HG02571 (cell line): ENCODE data around the gene CCL28.
"Not testable (repeated sequence)": the region's sequence is repeated elsewhere in the genome, so short reads cannot be mapped to it uniquely, and the experiment has no call there.

Experiments used
- ATAC-seq: cut with Tn5 transposase; IDR thresholded peaks from one replicate; pipeline ENCODE4 v1.9.1; 2021; ENCODE audit warnings: mild to moderate bottlenecking, moderate library complexity; ENCODE audit not compliant: unreplicated experiment

CCL28 gene

GRCh38 chr5:43412156-43412555 lies at the start of gene CCL28:
TSS of gene CCL28 (minus strand) at chr5:43412391. CDS start at chr5:43412316, 75 bp downstream.
- ATAC-seq, result no peak

- no peak for ATAC-seq
These were observed 48.9 kb upstream of the CCL28 start for GRCh38 chr5:43461066-43461465.

DNA sequence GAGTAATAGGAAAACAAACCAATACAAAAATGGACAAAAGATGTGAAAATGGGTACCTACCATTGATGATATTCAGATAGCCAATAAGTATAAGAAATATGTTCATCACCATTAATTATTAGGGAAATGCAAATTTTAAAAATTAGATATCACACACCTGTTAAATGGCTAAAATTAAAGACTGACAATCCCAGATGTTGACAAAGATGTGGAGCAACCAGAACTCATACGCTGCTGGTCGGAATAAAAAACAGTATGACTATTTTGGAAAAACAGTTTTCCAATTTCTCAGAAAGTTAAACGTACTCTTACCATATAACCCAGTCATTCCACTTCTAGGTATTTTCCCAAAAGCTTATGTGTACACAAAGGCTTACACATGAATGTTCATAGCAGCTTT lies 44.4 kb upstream of the CCL28 start:
- ATAC-seq, result no peak

DNA sequence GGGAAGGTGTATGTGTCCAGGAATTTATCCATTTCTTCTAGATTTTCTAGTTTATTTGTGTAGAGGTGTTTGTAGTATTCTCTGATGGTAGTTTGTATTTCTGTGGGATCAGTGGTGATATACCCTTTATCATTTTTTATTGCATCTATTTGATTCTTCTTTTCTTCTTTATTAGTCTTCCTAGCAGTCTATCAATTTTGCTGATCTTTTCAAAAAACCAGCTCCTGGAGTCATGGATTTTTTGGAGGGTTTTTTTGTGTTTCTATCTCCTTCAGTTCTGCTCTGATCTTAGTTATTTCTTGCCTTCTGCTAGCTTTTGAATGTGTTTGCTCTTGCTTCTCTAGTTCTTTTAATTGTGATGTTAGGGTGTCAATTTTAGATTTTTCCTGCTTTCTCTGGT lies 29.4 kb upstream of the CCL28 start:
- ATAC-seq, result not testable (repeated sequence)

DNA sequence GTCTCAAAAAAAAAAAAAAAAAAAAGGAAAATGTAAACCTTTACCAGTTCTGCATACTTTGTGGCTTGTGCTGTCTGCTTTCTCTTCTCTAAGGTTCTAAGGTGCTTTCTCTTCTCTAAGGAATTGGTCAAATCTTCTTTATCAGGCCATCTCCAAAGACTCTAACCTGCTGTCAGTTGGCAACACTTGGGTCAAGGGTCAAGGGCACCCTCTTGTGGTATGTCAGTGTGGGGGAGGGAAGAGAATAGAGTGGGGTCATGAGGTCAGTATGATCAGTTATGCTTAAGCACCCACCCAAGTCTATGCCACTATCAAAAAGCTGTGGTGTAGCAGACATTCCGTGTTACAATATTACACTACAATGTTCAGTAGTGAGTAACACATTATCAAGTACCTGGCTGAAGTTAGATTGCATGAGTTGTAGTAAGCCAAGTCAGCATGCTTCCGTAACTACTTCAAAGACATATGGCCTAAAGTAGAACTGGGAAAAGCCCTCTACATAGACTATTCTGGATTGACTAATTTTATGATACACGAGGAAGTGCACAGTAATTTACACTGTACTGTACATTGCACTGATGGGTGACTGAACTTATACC lies 25.0 kb upstream of the CCL28 start:
- ATAC-seq, result no peak

- no peak for ATAC-seq
These were observed 21.2 kb upstream of the CCL28 start for GRCh38 chr5:43433382-43433781.

DNA sequence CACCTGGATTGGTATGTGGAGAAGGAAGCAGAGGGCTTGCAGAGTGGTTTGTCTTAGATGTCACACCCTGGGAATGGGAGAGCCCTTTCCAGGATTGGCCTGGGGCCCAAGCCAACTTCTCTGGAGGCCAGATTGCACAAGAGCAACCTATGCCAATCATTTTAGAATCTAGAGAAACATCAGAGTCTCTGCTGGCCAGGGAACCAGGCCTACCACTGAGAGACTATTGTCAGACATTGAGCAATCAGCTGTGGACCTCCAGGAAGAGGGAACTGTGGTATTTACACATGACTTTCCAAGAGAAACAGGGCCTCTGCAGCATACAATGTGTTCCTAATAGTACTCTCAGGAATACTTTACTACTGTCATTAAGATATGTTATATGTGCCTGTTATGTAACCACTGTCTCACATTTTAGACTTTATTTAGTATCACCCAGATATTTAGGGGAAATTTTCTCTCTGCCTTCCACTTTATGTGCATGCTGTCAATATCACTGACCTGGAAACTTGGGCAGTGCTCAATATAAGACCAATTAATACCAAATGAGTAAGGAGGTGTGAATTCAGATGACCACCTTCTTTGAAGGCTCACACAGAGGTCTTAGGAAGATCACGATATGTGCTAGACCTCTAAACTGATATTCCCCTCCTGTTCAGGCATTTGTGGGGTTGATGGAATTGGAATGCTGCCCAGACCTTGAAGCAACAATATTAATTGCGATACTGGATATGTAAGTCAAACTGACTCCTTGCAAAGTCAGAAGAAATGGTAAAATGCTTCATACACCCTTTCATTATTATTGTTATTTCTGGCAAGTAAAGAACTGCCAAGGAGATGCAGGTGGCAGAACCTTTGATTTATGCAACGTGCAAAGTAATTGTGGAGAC lies 20.5 kb upstream of the CCL28 start:
- no peak for ATAC-seq

DNA sequence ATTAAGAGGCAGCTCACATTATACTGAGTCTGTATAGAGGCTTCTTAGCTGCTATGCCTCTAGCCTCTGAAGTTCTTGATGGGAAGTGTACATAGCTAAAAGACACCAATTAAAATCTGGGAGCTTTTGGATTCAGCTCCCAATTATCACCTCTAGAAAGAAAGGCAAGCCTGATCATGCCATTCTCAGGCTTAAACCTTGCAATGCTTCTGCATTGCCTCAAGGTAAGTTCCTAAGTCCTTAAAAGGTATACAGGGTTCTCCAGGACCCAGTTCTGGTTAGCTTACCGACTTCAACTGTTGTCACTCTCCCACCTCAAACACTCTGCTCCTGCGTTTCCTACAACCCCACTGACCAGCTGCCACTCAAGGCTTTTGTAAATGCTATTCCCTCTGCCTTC lies 17.5 kb upstream of the CCL28 start:
- no peak for ATAC-seq

DNA sequence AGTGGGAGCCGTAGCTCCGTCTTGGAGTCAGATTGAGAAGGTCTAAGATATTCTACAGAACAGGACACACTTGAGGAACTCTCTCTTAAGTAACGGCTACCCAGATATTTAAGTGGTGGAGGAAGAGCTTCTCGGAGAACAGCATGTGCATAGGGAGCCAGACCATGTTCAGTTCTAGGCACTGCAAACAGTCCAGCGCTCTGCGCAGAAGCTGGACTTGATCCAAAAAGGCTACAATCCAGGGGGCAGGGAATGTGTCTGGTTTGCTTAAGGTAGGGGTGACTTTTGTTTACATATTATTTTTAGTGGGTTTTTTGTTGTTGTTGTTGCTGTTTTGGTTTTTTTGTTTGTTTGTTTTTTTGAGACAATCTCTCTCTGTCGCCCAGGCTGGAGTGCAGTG lies 16.8 kb upstream of the CCL28 start:
- ATAC-seq, result no peak

DNA sequence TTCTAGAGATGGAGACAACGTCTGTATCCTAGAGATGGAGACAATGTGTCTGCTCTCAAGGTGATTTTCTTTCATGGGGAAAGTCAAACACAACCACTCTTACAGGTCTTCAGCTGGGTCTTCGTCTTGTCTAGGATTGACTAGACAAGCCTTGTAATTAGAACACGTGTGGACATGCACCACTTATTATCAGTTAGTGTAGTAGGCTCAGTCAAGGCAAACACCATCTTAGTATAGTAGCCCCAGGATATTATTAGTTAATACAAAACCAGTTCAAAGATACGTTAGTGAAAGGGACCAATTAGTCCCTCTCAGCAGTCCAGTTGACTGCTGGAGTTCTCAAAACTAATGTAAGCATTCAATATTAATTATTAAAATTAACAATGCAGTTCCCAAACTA lies 15.1 kb upstream of the CCL28 start:
- ATAC-seq, result no peak

- ATAC-seq, result no peak
These were observed 13.8 kb upstream of the CCL28 start for GRCh38 chr5:43425983-43426382.

DNA sequence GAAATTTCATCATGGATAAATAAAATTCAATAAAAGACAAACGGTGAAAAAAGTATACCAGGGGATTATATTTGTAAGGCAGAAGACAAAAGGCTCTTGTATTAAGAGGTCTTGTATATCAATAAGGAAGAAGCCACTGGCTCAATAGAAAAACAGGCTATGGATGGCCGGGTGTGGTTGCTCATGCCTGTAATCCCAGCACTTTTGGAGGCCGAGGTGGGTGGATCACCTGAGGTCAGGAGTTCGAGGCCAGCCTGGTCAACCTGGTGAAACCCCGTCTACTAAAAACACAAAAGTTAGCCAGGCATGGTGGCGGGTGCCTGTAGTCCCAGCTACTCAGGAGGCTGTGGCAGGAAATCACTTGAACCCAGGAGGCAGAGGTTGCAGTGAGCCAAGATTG lies 10.9 kb upstream of the CCL28 start:
- not testable (repeated sequence) for ATAC-seq

GRCh38 chr5:43422143-43422542 lies 10.0 kb upstream of the CCL28 start:
- no peak for ATAC-seq

- ATAC-seq, result no peak
These were observed 9.4 kb upstream of the CCL28 start for GRCh38 chr5:43421450-43422133.

DNA sequence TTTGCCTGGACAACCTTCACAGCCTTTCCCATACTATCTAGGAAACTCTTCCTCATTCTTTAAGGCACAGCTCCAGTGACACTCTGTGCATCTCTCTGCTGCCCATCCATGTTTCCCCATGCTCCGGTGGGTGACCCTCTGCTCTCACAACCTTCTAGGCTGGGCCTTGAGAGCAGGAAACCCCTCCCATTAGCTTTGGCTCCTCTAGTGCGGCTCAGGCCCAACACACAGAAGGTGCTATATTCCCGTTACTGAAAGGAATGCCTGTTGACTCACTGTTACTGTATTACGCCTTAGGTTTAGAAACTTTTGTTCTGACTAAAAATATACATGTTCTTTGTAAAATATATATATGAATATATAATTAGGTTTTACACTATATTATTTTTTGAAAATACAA lies 8.1 kb upstream of the CCL28 start:
- ATAC-seq, result no peak

DNA sequence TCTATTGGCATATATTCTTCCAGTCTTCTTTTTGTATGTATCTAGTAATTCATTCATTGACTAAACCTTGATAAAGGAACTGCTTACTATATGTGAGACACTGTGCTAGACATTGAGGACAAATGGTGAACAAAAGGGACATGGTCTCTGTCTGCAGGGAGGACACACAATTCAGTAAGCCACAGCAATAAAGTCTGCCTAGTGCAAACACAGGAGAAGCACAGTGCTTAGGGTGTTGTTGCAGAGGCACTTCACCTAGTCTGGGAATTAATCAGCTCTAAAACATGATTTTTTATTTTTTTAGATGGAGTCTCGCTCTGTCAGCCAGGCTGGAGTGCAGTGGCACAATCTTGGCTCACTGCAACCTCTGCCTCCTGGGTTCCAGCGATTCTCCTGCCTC lies 6.4 kb upstream of the CCL28 start:
- no peak for ATAC-seq

- no peak for ATAC-seq
These were observed 4.7 kb upstream of the CCL28 start for GRCh38 chr5:43416803-43417394.

- no peak for ATAC-seq
These were observed 4.0 kb upstream of the CCL28 start for GRCh38 chr5:43415935-43416802.

- ATAC-seq, result no peak
These were observed 1.8 kb upstream of the CCL28 start for GRCh38 chr5:43413966-43414365.

GRCh38 chr5:43412644-43413043 lies 453 bp upstream of the CCL28 start:
- no peak for ATAC-seq

DNA sequence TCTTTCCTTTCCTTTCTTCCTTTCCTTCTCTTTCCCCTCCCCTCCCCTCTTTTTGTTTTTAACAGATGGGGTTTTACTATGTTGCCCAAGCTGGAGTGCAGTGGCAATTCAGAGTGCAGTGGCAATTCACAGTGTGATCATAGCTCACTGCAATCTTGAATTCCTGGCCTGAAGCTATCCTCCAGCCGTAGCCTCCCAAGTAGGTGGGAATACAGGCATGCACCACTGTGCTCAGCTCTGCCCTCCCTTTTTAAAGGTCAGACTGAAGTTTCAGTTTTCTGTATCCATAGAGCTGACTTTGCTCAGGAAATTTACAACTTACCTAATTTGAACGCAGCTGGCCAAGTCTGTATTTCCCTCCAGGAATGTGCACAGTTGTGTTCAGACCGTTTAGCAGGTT lies 696 bp downstream of the CCL28 start:
- no peak for ATAC-seq
